GM12878 (cell line): Measurements from ENCODE around the gene MGMT. TPM values are rescaled to one million over a fixed set of nuclear protein-coding genes. Genes with fewer than 3 reads are reported as not detected.

Source experiments
- ATAC-seq: fragments of 200-7000 bp; cut with Tn5 transposase; 3 replicates; pipeline ENCODE4 v1.9.1; 2020; ENCODE audit warnings: mild to moderate bottlenecking, moderate library complexity
- BruUV-seq: library from RNA; stranded (reverse); fragments of 400-500 nt; replicated peaks from 2 replicates; lab custom pipeline; 2021; lab: Mats Ljungman, UMichigan
- CTCF ChIA-PET: fragments of 300-600 bp; sonication (Branson Sonifier 250); formaldehyde crosslinking; extraction: SDS; loops from one replicate; lab custom pipeline; 2021; ENCODE audit warnings: inconsistent platforms; lab: Yijun Ruan, JAX
- POLR2A ChIA-PET: fragments of 350-600 bp; formaldehyde crosslinking; extraction: SDS; loops from one replicate; lab custom pipeline; 2021; ENCODE audit warnings: inconsistent platforms; lab: Charles Lee
- RAD21 ChIA-PET: fragments of 300-600 bp; sonication (Branson Sonifier 250); formaldehyde crosslinking; loops from one replicate; lab custom pipeline; 2023; ENCODE audit warnings: antibody characterized with exemption; ENCODE audit not compliant: unreplicated experiment; lab: Charles Lee
- SMC1A ChIA-PET: fragments of 300-600 bp; sonication (Branson Sonifier 250); formaldehyde crosslinking; loops from one replicate; lab custom pipeline; 2023; ENCODE audit not compliant: unreplicated experiment, uncharacterized antibody; lab: Charles Lee
- DNase-seq: peaks from one replicate; pipeline ENCODE4 v3.0.0-alpha.2; 2011; ENCODE audit warnings: low read depth, low spot score
- FAIRE-seq: peaks from 3 replicates; lab custom pipeline; 2011; peaks lifted over from hg19 to GRCh38; lab: Jason Lieb, UNC
- H2AFZ ChIP-seq: 2 replicates; pipeline ENCODE4 v1.6.0; 2011; ENCODE audit warnings: low read depth, low read length, control low read depth; ENCODE audit not compliant: control insufficient read depth
- H3K27ac ChIP-seq: 2 replicates; pipeline ENCODE4 v1.5.1; 2011; ENCODE audit warnings: control low read depth; ENCODE audit not compliant: control insufficient read depth, insufficient read depth
- H3K27me3 ChIP-seq, 2 experiments: replicated peaks in 1 of 2; 2 replicates each; pipeline versions ENCODE4 v1.6.0 to v1.6.1; 2011; ENCODE audit warnings: low read length in 1 of 2; ENCODE audit not compliant: control insufficient read depth in 2 of 2, insufficient read depth in 2 of 2
- H3K36me3 ChIP-seq, 2 experiments: 2 replicates each; pipeline ENCODE4 v1.5.1; 2011; ENCODE audit warnings: low read length in 1 of 2; ENCODE audit not compliant: control insufficient read depth in 2 of 2, insufficient read depth in 2 of 2
- H3K4me1 ChIP-seq: 2 replicates; pipeline ENCODE4 v1.6.1; 2011; ENCODE audit warnings: mild to moderate bottlenecking, low read length, moderate library complexity, mixed read lengths; ENCODE audit not compliant: control insufficient read depth, insufficient read depth
- H3K4me2 ChIP-seq: 2 replicates; pipeline ENCODE4 v1.6.0; 2011; ENCODE audit warnings: control low read depth; ENCODE audit not compliant: control insufficient read depth, insufficient read depth
- H3K4me3 ChIP-seq: fragments of 200-600 bp; sonication (generic); 2 replicates; pipeline ENCODE4 v1.5.1; 2016
- H3K79me2 ChIP-seq: 2 replicates; pipeline ENCODE4 v1.6.0; 2011; ENCODE audit warnings: low read length; ENCODE audit not compliant: control insufficient read depth, insufficient read depth
- H3K9ac ChIP-seq: 2 replicates; pipeline ENCODE4 v1.8.0; 2011; ENCODE audit warnings: low read length, control low read depth, mixed read lengths; ENCODE audit not compliant: control insufficient read depth, insufficient read depth
- H3K9me3 ChIP-seq: replicated peaks from 3 replicates; pipeline ENCODE4 v1.5.1; 2011; ENCODE audit warnings: mild to moderate bottlenecking, low read length; ENCODE audit not compliant: control insufficient read depth, insufficient read depth
- H4K20me1 ChIP-seq: 2 replicates; pipeline ENCODE4 v1.6.0; 2011; ENCODE audit not compliant: control insufficient read depth, insufficient read depth
- BACH1 ChIP-seq: fragments of 450-650 bp; IDR thresholded peaks from 2 replicates; pipeline ENCODE4 v1.6.1; 2017; ENCODE audit warnings: mild to moderate bottlenecking, borderline replicate concordance
- BHLHE40 ChIP-seq, 2 experiments: fragments of 450-650 bp in 1 of 2; IDR thresholded peaks; 2 replicates each; pipeline ENCODE4 v1.6.1; 2011 to 2017; ENCODE audit warnings: low read depth in 2 of 2, borderline replicate concordance in 1 of 2, improper control_type of control experiment in 1 of 2, low read length in 1 of 2, mild to moderate bottlenecking in 1 of 2
- CTCF ChIP-seq, 3 experiments: IDR thresholded peaks in 2 of 3; conservative IDR thresholded peaks in 1 of 3; 2 replicates each; pipeline ENCODE4 v1.5.1; 2011; ENCODE audit warnings: low read depth in 3 of 3, low read length in 3 of 3, mild to moderate bottlenecking in 3 of 3, control low read depth in 2 of 3, moderate library complexity in 2 of 3, inconsistent platforms in 1 of 3, mixed read lengths in 1 of 3; ENCODE audit not compliant: control insufficient read depth in 2 of 3, insufficient read depth in 1 of 3; ENCODE audit errors: extremely low read depth in 1 of 3
- EP300 ChIP-seq, 2 experiments: fragments of 150-350 bp in 1 of 2; IDR thresholded peaks; 2 replicates each; pipeline ENCODE4 v1.6.1; 2011 to 2012; ENCODE audit warnings: low read depth in 2 of 2, low read length in 2 of 2, borderline replicate concordance in 1 of 2, improper control_type of control experiment in 1 of 2, inconsistent platforms in 1 of 2; ENCODE audit not compliant: control insufficient read depth in 1 of 2
- IKZF2 ChIP-seq, 2 experiments: fragments of 450-650 bp; IDR thresholded peaks; 2 replicates each; pipeline ENCODE4 v1.6.1; 2017; ENCODE audit warnings: mild to moderate bottlenecking in 2 of 2, moderate library complexity in 2 of 2
- NFIC ChIP-seq: IDR thresholded peaks from 2 replicates; pipeline ENCODE4 v1.6.1; 2012; ENCODE audit warnings: low read depth, mild to moderate bottlenecking, inconsistent platforms, low read length, moderate library complexity
- NR2F1 ChIP-seq: fragments of 450-650 bp; conservative IDR thresholded peaks from 2 replicates; pipeline ENCODE4 v1.6.1; 2017; ENCODE audit warnings: mild to moderate bottlenecking
- POU2F2 ChIP-seq: IDR thresholded peaks from 3 replicates; pipeline ENCODE4 v1.6.1; 2011; ENCODE audit warnings: low read depth, mild to moderate bottlenecking, low read length, borderline replicate concordance
- RB1 ChIP-seq: fragments of 450-650 bp; formaldehyde crosslinking; IDR thresholded peaks from 2 replicates; pipeline ENCODE4 v1.6.1; 2017; ENCODE audit warnings: mild to moderate bottlenecking, borderline replicate concordance
- TARDBP ChIP-seq: IDR thresholded peaks from 2 replicates; pipeline ENCODE4 v1.6.1; 2016; ENCODE audit warnings: borderline replicate concordance
- TCF7 ChIP-seq: IDR thresholded peaks from 2 replicates; pipeline ENCODE4 v1.6.1; 2014; ENCODE audit warnings: antibody characterized with exemption, borderline replicate concordance
- USF1 ChIP-seq: IDR thresholded peaks from 2 replicates; pipeline ENCODE4 v1.6.1; 2011; ENCODE audit warnings: borderline replicate concordance, low read depth, mild to moderate bottlenecking, moderate library complexity, mixed read lengths, low read length; ENCODE audit not compliant: insufficient read depth; ENCODE audit errors: extremely low read length
- YY1 ChIP-seq: IDR thresholded peaks from 2 replicates; pipeline ENCODE4 v1.6.1; 2011; ENCODE audit warnings: low read depth, mild to moderate bottlenecking, low read length
- ZNF687 ChIP-seq: fragments of 450-650 bp; IDR thresholded peaks from 2 replicates; pipeline ENCODE4 v1.6.1; 2017; ENCODE audit warnings: mild to moderate bottlenecking, moderate library complexity
- WGBS: methylation state at CpG from one replicate; pipeline ENCODE4 v1.1.6; 2016; ENCODE audit warnings: low lambda C conversion rate; ENCODE audit not compliant: insufficient replicate concordance, insufficient coverage; ENCODE audit errors: missing lambda C conversion rate; 5-methylcytosine and 5-hydroxymethylcytosine counted together
- in situ Hi-C: fragments of 300-500 bp; cut with MboI; formaldehyde crosslinking; loops from 9 replicates; pipeline ENCODE4 v1.14.3; 2018; ENCODE audit warnings: mixed read lengths
- intact Hi-C: fragments of 100-400 bp; cut with micrococcal nuclease; formaldehyde crosslinking; loops from one replicate; pipeline ENCODE4 v1.14.2; 2022; ENCODE audit not compliant: unreplicated experiment
- polyA plus RNA-seq, 11 experiments: library from polyadenylated mRNA; depleted of rRNA in 4 of 11; unstranded in 6 of 11; stranded (reverse) in 5 of 11; fragments of >200 nt; fragmentation: Nextera tagmentation in 4 of 11; fragmentation: Illumina TruSeq in 1 of 11; extraction: Ambion mirVana in 4 of 11; extraction: Trizol in 1 of 11; gene quantifications; 1 replicate in 1 of 11; 2 replicates in 10 of 11; pipeline versions ENCODE4 v1.2.1 to v1.2.3, GENCODE V29; 2011 to 2016; ENCODE audit warnings: inconsistent platforms in 2 of 11, missing spikeins in 2 of 11, low read depth in 1 of 11
- total RNA-seq, 4 experiments: library from RNA; depleted of rRNA in 3 of 4; stranded (reverse); fragments of >200 nt in 3 of 4; fragmentation: Illumina TruSeq in 1 of 4; extraction: Trizol in 1 of 4; gene quantifications; 2 replicates each; pipeline versions ENCODE4 v1.2.1 to v1.2.3, GENCODE V29; 2013 to 2021
- TF ChIP-seq, protein P1 (sequence below): IDR thresholded peaks from 2 replicates; pipeline ENCODE4 v1.6.1; 2012; ENCODE audit warnings: low read depth, low read length, improper control_type of control experiment

The MGMT gene
- total and polyA plus RNA-seq, 10 of the 15 experiments (the other 5 are each of a cell fraction or from before 2014, with no cell fraction given) = 0.16 to 24.2 (median 13.3) TPM

DNA sequence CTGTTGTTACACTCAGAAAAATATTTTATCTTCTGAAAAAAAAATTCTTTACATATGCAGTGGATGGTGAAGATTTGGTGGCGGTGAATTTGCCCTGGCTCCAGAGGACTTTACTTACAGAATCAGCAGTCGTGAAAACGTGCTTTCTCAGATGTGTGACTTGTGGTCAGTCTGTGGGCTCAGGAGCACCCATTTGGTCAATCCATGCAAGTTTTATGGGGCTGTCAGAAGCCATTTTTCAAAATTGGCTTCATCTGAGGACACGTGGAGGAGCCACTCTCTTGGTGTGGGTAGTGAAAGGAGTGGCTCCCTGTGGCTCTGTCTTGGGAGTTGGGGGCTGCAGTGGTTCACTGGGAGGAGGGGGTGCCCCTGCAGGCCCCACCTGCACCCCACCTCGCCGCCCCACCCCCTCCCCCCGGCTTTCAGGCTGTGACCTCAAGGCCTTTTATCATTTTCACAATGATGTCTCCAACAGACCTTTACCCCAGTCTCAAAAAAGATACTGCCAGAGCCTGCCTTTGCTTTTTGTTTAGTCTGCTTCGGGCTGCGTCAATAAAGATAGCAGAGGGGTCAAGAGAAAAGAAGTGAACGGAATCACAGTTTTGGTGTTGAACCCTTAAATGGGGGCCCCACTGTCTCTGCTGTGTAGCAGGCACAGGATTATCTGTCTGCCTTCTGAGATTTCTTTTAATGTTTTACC is 137.4 kb downstream of the MGMT start:
- RAD21 ChIA-PET = no interaction called here
- TF ChIP-seq EP300 (IDR thresholded peaks at IDR 0.05; ENCODE audit: borderline replicate concordance in 1 of 2, control insufficient read depth in 1 of 2, low read depth in 2 of 2, low read length in 2 of 2) (peak in 1 of 2 experiments; percentile 29; a peak in 1 of 4 replicates), BACH1 (no peak), POU2F2 (no peak), TARDBP (no peak), ZNF687 (peak; percentile 40; the same call in 1 of the 2 replicates), BHLHE40 (IDR thresholded peaks at IDR 0.05; ENCODE audit: borderline replicate concordance in 1 of 2, low read depth in 2 of 2, low read length in 1 of 2) (peak; percentile 78 to 87), YY1 (peak; percentile 66; the same call in 1 of the 2 replicates), USF1 (no peak), IKZF2 (IDR thresholded peaks at IDR 0.05) (no peak), NFIC (0 out of 2 replicates have a peak, but pooled peaks have one; percentile 36), RB1 (no peak), CTCF (IDR thresholded peaks at IDR 0.05 in 2 of 3, conservative IDR thresholded peaks at IDR 0.05 in 1 of 3; ENCODE audit: control insufficient read depth in 2 of 3, extremely low read depth in 1 of 3, insufficient read depth in 1 of 3, low read depth in 3 of 3, low read length in 3 of 3) (no peak), TCF7 (peak; percentile 53; the same call in 1 of the 2 replicates), NR2F1 (0 out of 2 replicates have a peak, but pooled peaks have one; percentile 8)
- TF ChIP-seq, protein P1, sequence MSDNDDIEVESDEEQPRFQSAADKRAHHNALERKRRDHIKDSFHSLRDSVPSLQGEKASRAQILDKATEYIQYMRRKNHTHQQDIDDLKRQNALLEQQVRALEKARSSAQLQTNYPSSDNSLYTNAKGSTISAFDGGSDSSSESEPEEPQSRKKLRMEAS = peak; percentile 44; the same call in 1 of the 2 replicates

More for the DNA sequence above, 137.4 kb downstream of the MGMT start:
- no peaks in the 10 kb centered on the region for H4K20me1 ChIP-seq
- BruUV-seq = no TSS peak
- H3K4me3 ChIP-seq = peak overlapping the region; percentile 7; the same call in 1 of the 2 replicates
- ChIA-PET SMC1A (no interaction called here), POLR2A (no interaction called here), CTCF (no interaction called here)
- H3K9ac ChIP-seq = peak overlapping the region; percentile 45
- ATAC-seq (peak; percentile 51), FAIRE-seq (no peak), DNase-seq (peak; percentile 67)
- no peaks in the 10 kb centered on the region for H3K79me2 ChIP-seq
- no peaks in the 10 kb centered on the region for H3K9me3 ChIP-seq
- peak overlapping the region; percentile 57; the same call in 1 of the 2 replicates for H2AFZ ChIP-seq
- peak overlapping the region; percentile 81 for H3K4me2 ChIP-seq
- in situ Hi-C loops (no loop called here), intact Hi-C loops (loop anchor here (1.0 to 5.0 kb wide), 3 partner anchors 137 to 523 kb away; partner anchors contain the start of genes C10orf143 and MGMT)
- no peaks in the 10 kb centered on the region for H3K27me3 ChIP-seq
- WGBS = 0% methylated on average over 10 of the region's 10 CpGs
- peak overlapping the region; percentile 51 for H3K27ac ChIP-seq
- no peaks in the 10 kb centered on the region for H3K36me3 ChIP-seq
- H3K4me1 ChIP-seq = peaks cover 36% of the 10 kb centered on the region
